Stomach (tissue), 4 donors: ENCODE measurements around the gene CDH23.

Experiments used
- POLR2A ChIP-seq, 4 donors: fragments of 450-650 bp; IDR thresholded peaks; one replicate each; pipeline ENCODE4 v1.6.1; 2016; ENCODE audit warnings: antibody characterized with exemption in 4 of 4, control low read depth in 2 of 4, mild to moderate bottlenecking in 1 of 4, moderate library complexity in 1 of 4
- TF ChIP-seq, protein P1 (sequence below), 7 experiments: fragments of 450-650 bp in 4 of 7; fragments of 200-600 bp in 3 of 7; sonication (generic) in 3 of 7; IDR thresholded peaks; one replicate each; pipeline ENCODE4 v1.5.1; 2016 to 2019; ENCODE audit warnings: antibody characterized with exemption in 7 of 7, control low read depth in 2 of 7, mild to moderate bottlenecking in 1 of 7

- TF ChIP-seq, protein P1, sequence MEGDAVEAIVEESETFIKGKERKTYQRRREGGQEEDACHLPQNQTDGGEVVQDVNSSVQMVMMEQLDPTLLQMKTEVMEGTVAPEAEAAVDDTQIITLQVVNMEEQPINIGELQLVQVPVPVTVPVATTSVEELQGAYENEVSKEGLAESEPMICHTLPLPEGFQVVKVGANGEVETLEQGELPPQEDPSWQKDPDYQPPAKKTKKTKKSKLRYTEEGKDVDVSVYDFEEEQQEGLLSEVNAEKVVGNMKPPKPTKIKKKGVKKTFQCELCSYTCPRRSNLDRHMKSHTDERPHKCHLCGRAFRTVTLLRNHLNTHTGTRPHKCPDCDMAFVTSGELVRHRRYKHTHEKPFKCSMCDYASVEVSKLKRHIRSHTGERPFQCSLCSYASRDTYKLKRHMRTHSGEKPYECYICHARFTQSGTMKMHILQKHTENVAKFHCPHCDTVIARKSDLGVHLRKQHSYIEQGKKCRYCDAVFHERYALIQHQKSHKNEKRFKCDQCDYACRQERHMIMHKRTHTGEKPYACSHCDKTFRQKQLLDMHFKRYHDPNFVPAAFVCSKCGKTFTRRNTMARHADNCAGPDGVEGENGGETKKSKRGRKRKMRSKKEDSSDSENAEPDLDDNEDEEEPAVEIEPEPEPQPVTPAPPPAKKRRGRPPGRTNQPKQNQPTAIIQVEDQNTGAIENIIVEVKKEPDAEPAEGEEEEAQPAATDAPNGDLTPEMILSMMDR (IDR thresholded peaks at IDR 0.05): no peak
- no peak for TF ChIP-seq POLR2A (IDR thresholded peaks at IDR 0.05)
These were observed 352.7 kb downstream of the CDH23 start for GRCh38 chr10:71749396-71749795.
